ENCODE data around the gene ULK4. TPM values are rescaled to one million over a fixed set of nuclear protein-coding genes. Genes with fewer than 3 reads are reported as not detected.

The ULK4 gene
- total and polyA plus RNA-seq, 2 of the 4 experiments (the other 2 are of a cell fraction) = 2.7 to 5.0 TPM

DNA sequence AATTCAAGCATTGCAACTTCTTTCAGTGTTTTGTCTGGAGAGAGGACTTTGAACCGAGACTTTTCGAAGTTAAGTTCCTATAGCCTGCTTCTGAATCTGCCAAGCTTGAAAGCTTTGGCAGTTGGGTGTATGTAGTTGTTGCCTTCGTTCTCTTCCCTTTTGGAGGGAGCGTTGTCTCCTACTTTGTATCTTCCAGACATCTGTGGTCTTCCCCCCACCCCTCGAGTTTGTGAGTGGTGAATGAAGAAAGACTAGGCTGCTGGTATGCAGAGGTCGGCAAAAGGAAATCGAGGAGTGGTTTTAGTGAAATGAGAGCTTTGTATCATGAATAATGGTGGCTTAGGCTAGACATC lies 761.3 kb downstream of the ULK4 start:
- Histone ChIP-seq H3K4ac (ENCODE audit: low read depth, low read length) (no peak overlapping the region), H3K9me1 (ENCODE audit: insufficient read depth, low read length) (no peaks in the 10 kb centered on the region; the same call in 1 of the 2 replicates), H2AK5ac (ENCODE audit: low read depth, low read length) (no peak overlapping the region), H2BK120ac (ENCODE audit: low read depth, low read length) (no peak overlapping the region), H2BK15ac (ENCODE audit: low read depth, low read length) (no peak overlapping the region), H2AK9ac (replicated peaks; ENCODE audit: low read depth, low read length, poor library complexity) (no peak overlapping the region), H2BK5ac (ENCODE audit: low read depth, low read length, poor library complexity, severe bottlenecking) (no peak overlapping the region), H3K9ac (ENCODE audit: low read depth, low read length) (peak overlapping the region; percentile 97), H3K4me3 (ENCODE audit: insufficient read depth, low read depth, low read length) (peak overlapping the region; percentile 69), H3K36me3 (ENCODE audit: control insufficient read depth, insufficient read depth, low read length) (no peaks in the 10 kb centered on the region), H3K56ac (ENCODE audit: extremely low read depth, insufficient read depth, low read length) (peak overlapping the region; percentile 63; the same call in 1 of the 2 replicates), H3K27me3 (ENCODE audit: control insufficient read depth, insufficient read depth, low read length) (no peaks in the 10 kb centered on the region; the same call in 1 of the 2 replicates), H4K5ac (ENCODE audit: low read depth, low read length) (no peak overlapping the region), H3K9me3 (ENCODE audit: control insufficient read depth, insufficient read depth, low read length) (no peaks in the 10 kb centered on the region), H4K91ac (ENCODE audit: insufficient read depth, low read depth, low read length) (no peak overlapping the region), H3K4me2 (ENCODE audit: low read depth, low read length) (peak overlapping the region; percentile 99), H4K20me1 (ENCODE audit: insufficient read depth, low read length) (peaks cover 58% of the 10 kb centered on the region), H3K79me1 (ENCODE audit: low read depth in 1 of 2, low read length in 2 of 2) (peaks cover 0 to 14% of the 10 kb centered on the region in 2 experiments; a peak in 1 of 4 replicates), H2AFZ (replicated peaks; ENCODE audit: low read length, poor library complexity) (no peak overlapping the region), H3K14ac (replicated peaks; ENCODE audit: low read depth, low read length) (peak overlapping the region; percentile 43; the same call in 1 of the 2 replicates), H4K8ac (ENCODE audit: low read depth in 2 of 2, low read length in 2 of 2) (no peak overlapping the region), H2BK20ac (ENCODE audit: low read depth, low read length) (no peak overlapping the region), H3K27ac (ENCODE audit: insufficient read depth, low read length) (peak overlapping the region; percentile 30; the same call in 1 of the 2 replicates), H3K18ac (ENCODE audit: low read depth, low read length) (peak overlapping the region; percentile 33; the same call in 1 of the 2 replicates), H3K23ac (ENCODE audit: low read depth, low read length) (peak overlapping the region; percentile 68), H3K4me1 (ENCODE audit: control insufficient read depth, insufficient read depth, low read length) (peaks cover 4% of the 10 kb centered on the region; the same call in 1 of the 2 replicates)
- dilution Hi-C loops (cut with HindIII; ENCODE audit: low sequenced_read_pairs, unreplicated experiment) = no loop called here
- intact Hi-C loops (cut with micrococcal nuclease) = loop anchor here (5.0 kb wide), 4 partner anchors 482 to 682 kb away; no protein-coding TSS in a partner anchor
- CTCF ChIA-PET = no interaction called here
- no TSS peak for BruUV-seq (replicated peaks)
- DNase-seq = peak; percentile 51
- in situ Hi-C loops (cut with MboI; ENCODE audit: low sequenced_read_pairs) = loop anchor here (25.0 kb wide), 1 partner anchor 487 kb away; no protein-coding TSS in a partner anchor
- WGBS, 2 experiments (ENCODE audit: extremely low coverage in 2 of 2, insufficient read length in 1 of 2) = no CpG with 5 or more reads among the region's 7 CpGs
- no peak for ATAC-seq (ENCODE audit: low read depth)
- POLR2A ChIA-PET (ENCODE audit: unreplicated experiment) = no interaction called here
- TF ChIP-seq NFE2L2 (IDR thresholded peaks at IDR 0.05; ENCODE audit: low read depth, low read length) = no peak
- TF ChIP-seq CEBPB (IDR thresholded peaks at IDR 0.05; ENCODE audit: low read depth, low read length) = 0 out of 2 replicates have a peak, but pooled peaks have one; percentile 1
